Daoy (cell line): Measurements from ENCODE around the gene HMMR. TPM values are rescaled to one million over a fixed set of nuclear protein-coding genes. Genes with fewer than 3 reads are reported as not detected.
"Not testable (repeated sequence)": the region's sequence is repeated elsewhere in the genome, so short reads cannot be mapped to it uniquely, and the experiment has no call there.

ENCODE experiments used
- DNase-seq: peaks from one replicate; pipeline ENCODE4 v3.0.0-alpha.2; 2015; ENCODE audit warnings: low read depth
- total RNA-seq: library from RNA; depleted of rRNA; stranded (reverse); fragments of >200 nt; shearing (Covaris generic); gene quantifications from 2 replicates; pipeline ENCODE4 v1.2.3, GENCODE V29; 2014; rRNA removed

HMMR gene
- total RNA-seq, 1 experiment from 2014 or later = 78.3 TPM

DNA sequence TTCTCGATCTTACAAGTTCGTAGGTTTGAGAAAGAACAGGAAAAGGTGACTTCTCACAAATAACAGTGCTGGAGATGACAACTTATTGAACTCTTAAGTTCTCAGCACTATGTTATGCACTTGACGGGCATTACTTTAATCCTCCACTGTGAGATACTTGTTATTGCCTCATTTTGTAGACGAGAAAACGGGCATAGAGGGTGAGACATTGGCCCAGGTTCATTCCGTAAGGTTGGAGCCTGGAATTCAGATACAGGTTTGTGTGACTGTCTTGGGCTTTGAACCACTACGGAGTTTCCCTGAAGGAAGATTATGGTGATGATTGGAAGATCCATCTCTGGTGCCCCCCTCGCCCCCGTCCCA lies 45.6 kb downstream of the HMMR start:
- no peak for DNase-seq

DNA sequence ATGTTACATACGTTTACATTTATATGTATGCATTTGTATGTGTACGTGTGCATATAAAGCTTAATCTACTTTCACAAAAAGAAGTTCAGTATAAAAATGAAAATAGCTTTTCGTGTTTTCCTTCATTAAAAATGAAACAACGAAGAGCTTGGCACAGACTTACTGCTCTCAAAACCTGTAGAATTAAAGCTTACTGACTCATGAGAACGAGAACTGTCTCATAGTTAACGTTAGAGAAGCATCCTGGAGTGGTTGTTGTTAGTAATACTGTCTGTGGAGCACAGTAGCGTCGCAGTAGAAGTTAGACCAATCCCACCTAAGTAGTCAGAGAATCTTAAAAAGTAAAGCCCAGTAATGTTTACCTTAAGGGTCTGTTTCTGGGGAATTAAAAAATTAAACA lies 46.3 kb downstream of the HMMR start:
- DNase-seq = peak; percentile 13

DNA sequence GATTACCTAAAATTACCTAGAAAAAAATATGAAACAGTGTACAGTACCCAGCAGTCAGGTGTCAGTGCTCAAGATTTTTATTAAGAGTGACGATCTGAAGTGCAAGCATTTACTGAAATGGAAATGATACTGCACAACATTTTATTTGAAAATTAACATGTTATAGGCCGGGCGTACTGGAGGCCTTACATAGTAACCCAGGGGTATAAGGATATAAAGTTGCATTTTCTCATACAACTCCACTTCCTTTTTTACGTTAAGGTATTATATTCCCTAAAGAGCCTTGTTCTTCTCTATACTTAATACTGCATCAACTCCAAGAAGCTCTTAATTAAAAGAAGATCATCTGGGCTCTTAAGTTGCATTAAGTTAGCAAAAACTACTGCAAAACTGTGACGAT lies 48.3 kb downstream of the HMMR start:
- no peak for DNase-seq

DNA sequence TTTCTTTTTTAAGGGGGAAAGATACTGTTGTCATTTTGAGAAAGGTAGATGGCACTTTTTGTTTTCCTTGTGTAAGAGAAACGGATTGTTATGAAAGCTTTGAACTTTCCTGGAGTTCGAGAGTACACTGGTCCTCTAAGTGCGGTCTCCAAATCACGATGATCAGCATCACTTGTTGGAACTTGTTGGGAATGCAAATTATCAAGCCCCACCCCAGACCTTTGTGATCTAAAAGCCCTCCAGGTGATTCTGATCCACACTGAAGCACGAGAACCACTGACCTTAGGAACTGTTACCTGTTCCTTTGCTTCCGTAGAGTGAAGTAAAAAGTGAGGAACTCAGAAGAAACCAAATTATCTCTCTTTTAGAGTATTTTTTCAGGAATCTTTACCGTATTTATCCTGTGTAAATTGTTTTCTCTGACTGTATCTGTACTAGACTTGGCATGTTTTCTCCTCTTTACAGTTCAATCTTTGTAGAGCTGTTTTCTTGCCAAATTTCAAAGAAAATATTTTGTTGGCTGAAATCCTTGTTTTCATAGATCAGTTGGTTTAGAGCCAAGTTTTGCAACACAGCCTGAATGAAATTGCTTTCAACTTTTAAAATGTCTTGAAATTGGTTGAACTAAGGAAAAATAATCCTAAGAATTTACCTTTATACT lies 49.0 kb downstream of the HMMR start:
- peak; percentile 9 for DNase-seq

DNA sequence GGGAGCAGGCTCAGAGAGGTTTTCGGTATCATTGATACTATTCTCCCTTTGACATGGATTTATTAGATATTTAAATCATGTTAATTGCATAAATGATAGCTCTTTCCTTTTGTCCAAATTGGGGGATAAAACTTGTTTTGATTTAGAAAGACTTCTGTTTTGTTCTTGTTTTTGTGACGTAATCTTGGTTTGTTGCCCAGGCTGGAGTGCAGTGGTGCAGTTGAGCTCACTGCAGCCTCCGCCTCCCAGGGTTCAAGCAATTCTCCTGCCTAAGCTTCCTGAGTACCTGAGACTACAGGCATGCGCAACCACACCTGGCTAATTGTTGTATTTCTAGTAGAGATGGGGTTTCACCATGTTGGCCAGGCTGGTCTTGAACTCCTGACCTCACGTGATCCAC lies 52.1 kb downstream of the HMMR start:
- DNase-seq = no peak

DNA sequence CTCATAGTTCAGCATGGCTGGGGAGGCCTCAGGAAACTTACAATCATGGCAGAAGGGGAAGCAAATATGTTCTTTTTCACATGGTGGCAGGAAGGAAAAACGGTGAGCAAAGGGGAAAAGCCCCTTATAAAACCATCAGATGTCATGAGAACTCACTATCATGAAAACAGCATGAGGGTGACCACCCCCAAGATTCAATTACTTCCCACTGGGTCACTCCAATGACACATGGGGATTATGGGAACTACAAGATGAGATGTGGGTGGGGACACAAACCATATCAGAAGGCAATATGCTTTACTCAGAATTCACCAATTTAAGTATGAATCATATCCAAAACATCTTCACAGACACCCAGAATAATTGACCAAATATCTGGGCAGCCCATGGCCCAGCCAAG lies 64.7 kb downstream of the HMMR start:
- DNase-seq = no peak

DNA sequence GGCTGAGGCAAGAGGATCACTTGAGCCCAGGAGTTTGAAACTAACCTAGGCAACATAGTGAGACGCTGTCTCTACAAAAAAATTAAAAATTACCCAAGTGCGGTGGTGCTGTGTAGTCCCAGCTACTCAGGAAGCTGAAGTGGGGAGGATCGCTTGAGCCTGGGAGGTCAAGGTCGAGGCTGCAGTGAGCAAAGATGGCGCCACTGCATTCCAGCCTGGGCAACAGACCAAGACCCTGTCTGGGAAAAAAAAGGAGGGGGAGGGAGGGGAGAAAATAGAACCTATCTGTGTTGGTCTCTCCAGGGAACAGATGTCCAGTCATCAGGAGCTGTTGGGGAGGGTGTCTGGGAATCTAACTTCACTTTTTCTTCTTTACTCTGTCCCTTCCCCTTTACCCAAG lies 69.3 kb downstream of the HMMR start:
- DNase-seq = no peak

DNA sequence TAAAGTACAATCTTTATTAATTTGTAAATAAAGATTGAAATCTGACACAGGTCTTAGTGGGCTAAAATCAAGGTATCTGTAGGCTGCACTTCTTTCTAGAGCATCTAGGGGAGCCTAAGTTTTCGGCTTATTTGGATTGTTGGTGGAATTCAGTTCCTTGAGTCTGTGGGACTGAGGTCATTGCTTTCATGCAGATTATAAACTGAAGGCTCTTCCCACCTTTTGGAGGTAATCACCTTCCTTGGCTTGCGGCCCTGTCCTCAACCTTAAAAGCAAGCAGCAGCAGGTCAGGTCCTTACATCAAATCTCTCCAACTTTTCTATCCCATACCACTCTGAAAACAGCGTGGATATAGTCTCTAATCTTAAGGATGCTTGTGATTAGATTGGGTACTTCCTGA lies 70.8 kb downstream of the HMMR start:
- no peak for DNase-seq

DNA sequence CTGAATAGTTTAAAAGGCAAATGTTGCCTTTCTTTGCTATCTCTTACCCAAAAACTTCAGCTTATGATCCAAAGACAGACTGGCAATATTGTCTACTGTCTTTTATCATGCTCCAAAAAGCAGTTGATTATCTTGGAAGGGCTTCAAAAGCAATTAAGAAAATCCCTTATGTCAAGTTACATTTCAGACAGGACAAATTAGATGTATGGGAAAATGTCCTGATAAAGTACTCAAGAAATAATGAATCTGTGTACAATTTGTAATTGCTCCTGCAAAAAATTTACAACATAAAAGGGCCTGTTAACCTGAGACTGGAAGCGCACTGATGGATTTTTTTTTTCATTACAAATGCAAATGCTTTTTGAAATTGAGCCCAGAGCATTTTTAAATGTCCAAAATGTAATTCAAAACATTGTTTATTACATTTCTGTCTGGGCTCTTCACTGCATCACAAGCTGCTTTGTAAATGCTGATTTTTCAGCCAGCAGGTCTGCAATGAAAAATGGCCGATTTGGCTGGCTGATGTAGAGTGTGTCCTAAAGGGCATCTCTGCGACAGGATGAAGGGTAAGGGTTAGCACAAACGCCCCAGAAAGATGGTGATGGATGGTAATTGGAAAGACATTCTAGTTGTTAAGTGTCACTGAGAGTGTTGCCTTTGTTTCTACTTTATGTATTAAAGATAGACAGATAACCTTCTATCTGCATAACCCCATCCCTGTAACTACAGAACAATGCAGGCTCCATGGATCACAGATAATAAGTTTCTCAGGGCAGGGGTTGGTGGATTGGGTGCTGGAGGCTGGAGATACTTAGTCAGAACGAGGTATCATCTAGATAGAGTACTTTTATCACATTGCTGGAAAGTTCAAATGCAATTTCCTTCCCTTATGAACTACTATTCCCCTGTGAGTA lies 72.0 kb downstream of the HMMR start:
- no peak for DNase-seq

DNA sequence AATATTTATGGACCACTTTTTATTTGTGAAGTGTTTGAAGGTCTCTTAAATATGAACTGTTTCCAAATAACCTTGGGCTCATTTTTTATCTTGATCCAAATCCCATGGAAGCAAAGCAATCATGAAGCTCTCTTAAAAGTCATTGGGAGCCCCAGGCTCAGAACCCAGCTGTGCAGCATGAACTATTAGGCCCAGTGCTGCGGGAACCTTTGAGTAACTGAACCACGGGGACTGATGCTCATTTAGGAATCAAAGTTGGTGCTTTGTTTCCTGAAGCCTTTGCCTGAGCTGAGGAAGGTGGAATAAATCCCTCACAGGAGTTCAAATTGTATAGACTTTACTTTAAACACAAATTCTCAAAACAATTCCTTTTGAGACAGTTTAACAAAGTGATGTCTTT lies 72.8 kb downstream of the HMMR start:
- no peak for DNase-seq

DNA sequence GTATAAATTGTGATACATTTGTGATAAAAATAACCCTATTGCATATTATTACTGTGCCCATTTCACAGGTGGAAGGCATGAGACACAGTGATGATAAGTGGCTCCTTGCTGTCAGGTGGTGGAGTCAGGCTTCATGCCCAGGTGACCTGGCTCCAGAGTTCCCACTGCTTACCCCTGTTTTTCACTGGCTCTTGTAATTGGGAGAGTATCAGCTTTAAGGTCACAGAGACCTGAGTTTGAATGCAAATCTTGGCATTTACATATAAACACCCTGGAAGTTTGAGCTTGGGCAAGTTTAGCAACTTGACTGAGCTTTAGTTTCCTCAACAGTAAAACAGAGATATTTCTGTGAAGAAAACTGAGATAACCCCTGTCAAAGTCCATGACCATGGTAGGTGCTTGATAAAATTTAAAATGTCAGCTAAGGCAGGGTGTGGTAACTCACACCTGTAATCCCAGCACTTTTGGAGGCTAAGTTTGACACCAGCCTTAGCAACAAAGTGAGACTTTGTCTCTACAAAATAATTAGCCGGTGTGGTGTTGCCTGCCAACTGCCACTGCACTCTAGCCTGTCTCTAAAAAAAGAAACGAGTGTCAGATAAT lies 74.2 kb downstream of the HMMR start:
- DNase-seq = no peak

DNA sequence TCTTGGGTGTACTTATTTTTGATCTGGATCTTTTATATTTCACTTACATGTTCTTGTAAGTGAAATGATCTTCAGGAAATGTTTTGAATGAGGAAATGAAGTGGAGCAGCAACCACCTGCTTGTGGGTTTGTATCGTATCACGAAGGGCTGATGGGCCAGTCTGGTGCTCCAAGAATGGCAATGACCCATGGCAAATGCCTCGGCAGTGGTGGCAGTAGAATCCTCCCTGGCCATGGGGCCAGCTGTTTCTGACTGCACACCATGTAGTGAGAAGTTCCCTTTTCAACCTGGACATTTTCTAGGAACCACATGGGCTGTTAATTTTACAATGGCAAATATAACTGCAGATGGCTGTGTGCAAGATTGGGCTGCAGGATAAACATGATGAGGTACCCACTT lies 74.9 kb downstream of the HMMR start:
- DNase-seq = no peak

DNA sequence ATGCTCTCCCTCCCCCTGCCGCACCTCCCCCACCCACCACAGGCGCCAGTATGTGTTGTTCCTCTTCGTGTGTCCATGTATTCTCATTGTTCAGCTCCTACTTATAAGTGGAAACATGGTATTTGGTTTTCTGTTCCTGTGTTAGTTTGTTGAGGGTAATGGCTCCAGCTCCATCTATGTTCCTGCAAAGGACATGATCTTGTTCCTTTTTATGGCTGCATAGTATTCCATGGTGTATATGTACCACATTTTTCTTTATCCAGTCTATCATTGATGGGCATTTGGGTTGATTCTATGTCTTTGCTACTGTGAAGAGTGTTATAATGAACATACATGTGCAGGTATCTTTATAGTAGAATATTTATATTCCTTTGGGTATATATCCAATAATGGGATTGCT lies 76.0 kb downstream of the HMMR start:
- DNase-seq = not testable (repeated sequence)

DNA sequence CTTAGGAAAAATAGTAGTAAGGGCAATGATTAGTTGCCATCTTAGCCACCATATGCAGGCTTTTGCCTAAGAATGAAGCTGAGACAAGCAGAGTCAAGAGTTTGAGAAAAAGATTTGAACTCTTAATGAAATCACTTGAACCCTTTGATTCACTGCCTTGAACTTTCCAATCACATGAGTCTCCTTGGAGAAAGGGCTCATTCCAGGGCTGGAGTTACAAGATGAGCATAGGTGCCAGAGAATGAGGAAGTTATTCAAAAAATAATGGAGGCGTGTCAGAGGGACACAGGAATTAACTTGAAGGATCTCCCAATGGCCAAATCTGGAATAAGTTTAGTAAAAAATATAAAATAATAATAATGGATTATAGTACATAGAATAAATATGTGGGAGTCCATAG lies 80.3 kb downstream of the HMMR start:
- DNase-seq = no peak

Other genes starting within 250 kb of the HMMR start
- gene CCNG1, start 23.0 kb upstream of the HMMR start, total RNA-seq = 147 and 192 TPM in 2 replicates
- gene NUDCD2, start 530 bp upstream of the HMMR start, total RNA-seq = 11.4 and 14.0 TPM in 2 replicates
- 80.2 and 89.1 TPM in 2 replicates for gene MAT2B, start 45.0 kb downstream of the HMMR start, total RNA-seq